ENCODE measurements around the gene BRINP2.

BRINP2 gene

DNA sequence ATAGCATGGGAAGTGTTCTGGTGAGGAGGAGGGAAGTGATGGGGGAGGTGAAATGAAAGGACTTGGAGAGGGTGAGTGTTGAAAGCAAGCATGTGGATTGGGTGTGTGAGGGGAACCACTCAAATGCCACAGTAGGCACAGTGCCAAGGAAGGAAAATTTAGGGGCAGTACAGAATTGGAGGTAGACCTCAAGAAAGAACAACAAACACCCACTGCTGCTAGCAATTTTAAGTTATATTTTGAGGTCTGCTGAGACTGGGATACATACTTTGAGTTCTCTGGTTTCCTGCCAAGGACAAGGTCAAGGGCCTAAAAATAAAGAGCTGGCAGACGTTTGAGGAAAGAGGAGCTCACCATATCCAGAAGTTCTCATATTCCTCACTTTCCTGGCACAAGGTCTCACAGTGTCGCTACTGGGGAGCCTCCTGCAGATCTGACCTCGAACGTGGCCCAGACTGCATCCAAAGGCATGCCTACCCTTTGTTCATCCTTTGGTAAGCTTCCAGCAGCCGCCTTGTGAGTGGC, 104.0 kb downstream of the BRINP2 start:
- DNase-seq (ENCODE audit: low read depth in 2 of 2) = no peak

- no peak for DNase-seq (ENCODE audit: low read depth in 2 of 2)
These were observed 105.0 kb downstream of the BRINP2 start for GRCh38 chr1:177275736-177276135.

DNA sequence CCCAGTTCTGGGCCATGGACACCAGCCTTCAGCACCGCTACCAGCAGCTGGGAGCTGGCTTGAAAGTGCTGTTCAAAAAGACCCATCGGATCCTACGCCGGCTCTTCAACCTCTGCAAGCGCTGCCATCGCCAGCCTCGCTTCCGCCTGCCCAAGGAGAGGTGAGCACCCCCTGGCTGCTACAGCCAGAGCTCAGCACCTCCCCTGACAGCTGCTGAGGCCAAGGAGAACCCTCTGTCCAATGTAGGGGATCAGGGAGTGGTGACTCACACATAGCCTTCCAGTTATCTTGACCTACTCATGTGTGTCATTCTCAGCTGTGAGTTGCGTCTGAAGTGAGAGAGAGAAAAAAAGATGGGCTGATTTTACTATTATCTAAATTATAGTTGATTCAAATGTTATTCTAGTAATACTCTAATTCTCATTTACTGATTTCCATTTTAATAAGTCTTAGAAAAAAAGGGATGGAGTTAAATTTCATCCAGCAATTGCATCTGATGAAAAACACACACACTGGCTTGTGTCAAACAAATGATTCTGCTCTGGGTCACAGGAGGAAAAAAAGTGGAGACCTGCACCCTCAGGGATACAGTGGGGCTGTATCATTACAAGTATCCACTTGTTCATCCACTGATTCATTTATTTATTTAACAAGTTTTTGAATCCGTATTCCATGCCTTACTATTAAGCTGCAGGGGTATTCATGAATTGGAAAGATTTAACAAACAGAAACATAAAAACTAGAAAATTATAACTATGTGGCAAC, 108.0 kb downstream of the BRINP2 start:
- DNase-seq (ENCODE audit: low read depth in 2 of 2) = no peak

DNA sequence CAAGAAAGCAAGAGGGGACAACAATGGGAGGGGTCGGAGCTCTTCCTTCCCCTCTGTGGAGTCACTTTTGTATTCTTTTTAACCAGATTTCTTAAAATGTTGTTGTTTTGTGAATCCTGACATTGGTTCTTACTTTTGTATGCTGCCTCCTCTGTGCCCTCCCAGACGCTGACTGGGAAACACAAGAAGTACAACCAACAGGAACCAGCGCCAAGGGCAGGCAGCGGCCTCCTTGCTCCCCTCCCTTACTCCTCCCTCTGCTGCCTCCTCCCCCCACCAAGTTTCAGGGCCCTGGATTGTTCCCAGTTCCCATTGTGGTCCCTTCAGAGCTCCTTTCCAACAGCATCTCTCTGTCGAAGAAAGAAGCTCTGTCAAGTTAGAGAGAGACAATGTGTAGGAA, 111.1 kb downstream of the BRINP2 start:
- no peak for DNase-seq (ENCODE audit: low read depth in 2 of 2)

DNA sequence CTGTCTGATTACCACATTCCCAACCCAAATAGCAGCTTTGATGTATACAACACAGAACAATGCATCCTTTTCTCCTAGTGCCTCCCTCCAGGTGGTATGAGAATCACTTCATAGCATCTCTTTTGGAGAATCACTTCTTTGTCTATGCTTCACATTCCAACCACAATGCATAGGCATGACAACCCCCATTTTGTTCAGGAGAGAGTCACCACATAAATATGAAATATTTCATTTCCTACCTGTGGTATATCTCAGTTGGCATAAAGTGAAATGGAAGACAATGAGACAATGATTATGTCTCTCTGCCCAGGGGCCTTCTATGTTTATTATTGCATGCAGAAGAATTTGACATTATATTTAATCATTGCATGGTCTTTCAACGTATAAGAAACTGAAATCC, 112.2 kb downstream of the BRINP2 start:
- no peak for DNase-seq (ENCODE audit: low read depth in 2 of 2)

GRCh38 chr1:177283380-177283779, 112.6 kb downstream of the BRINP2 start:
- DNase-seq (ENCODE audit: low read depth in 2 of 2) = no peak

DNA sequence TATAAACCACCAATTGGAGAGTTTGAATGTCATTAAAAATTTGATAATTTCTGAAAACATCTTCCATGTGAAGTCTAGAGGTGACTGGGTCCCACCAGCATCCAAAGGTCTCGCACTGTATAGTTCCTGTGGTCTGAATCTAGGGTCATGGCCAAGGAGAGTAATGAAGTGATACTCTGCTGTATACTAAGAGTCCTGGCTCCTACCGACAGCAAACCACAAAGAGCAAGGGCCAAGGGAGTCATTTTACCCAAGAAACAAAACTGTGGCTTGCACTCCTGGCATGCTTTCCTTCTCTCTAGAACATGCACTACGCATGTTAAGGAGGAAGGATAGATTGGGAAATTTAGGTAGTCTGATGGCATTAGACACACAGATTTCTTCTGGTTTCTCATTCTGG, 115.6 kb downstream of the BRINP2 start:
- DNase-seq (ENCODE audit: low read depth in 2 of 2) = no peak

DNA sequence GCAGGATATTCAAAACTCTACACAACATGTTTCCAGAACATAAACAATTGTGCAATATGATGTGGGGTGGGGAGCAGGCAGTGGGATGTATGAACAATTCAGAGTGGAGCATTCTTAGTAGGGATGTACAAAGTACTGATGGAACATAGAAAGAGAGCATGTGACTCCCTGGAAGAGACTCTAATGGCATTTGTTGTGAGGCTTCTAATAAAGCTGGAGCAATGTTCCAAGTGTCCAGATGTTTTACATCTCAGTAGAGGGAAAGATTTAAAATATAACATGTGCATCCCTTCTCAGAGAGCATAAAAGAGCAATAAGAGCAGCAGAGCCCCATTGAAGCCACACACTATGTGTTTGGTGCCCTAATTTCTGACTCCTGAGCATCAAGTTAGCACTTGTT, 116.5 kb downstream of the BRINP2 start:
- no peak for DNase-seq (ENCODE audit: low read depth in 2 of 2)

DNA sequence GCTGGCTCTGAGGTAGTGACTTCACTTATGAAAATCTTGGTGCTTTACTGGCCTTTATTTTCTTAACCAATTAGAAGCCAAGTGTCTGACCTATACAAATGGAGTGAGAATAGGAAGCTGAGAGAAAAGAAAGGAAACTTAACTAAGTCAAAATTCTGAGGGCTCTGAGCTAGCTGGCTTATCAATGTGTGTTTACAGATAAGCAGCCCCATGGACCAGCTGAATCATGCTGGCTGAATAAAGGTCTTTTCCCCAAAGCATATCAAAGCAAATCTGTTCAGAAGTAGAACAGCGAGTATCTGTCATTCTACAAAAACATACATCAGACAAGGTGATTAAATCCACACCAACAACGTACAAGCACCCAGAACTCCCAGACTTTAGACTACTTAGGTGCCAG, 117.2 kb downstream of the BRINP2 start:
- DNase-seq (ENCODE audit: low read depth in 2 of 2) = no peak

DNA sequence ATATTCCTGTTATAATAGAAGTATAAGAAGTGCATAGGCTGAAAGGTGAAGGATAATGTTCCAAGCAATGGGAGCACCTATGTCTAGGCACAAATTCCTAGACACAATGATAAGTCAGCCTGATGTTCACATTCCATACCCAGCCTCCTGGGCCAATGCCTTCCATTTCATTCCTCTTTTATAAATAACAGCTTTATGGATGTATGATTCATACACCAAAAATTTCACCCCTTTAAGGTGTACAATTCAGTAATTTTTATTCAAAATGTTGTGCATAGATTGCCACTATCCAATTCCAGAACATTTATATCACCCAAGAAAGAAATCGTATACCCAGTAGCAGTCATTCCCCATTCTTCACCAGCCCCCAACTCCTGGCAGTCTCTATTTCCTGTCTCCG, 118.8 kb downstream of the BRINP2 start:
- no peak for DNase-seq (ENCODE audit: low read depth in 2 of 2)

- DNase-seq (ENCODE audit: low read depth in 2 of 2) = no peak
These were observed 129.7 kb downstream of the BRINP2 start for GRCh38 chr1:177300431-177300830.

DNA sequence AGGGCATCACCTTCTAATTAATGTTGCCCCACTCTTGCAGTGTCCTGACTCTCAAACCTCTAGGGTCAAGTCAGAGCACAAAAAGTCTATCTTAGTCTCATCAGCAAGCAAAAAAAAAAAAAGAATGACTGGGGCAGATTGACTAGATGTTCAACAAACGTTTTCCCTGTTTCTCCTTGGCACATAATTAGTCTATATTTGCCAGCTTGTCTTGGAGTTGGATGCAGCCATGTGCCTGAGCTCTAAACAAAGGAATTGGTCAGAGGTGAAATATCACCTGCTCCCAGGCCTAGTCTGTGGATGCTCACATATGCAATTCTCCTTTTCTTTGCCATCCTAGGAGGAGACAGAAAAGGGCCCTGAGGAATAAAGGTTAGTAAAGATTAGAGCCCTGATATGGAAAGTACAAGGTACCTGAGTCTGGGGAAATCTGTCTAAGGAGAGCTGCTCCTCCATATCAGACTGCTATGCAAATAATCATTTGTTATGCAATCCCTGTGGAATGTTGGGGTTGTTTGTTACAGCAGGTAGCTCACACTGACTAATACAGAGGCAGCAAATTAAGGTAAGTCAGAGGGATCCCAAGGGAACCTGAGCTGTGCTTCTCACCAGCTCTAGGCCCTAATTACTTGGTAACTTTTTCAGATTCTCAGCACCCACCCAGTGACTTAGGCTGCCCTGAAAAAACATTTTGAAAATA, 130.8 kb downstream of the BRINP2 start:
- no peak for DNase-seq (ENCODE audit: low read depth in 2 of 2)

- no peak for DNase-seq (ENCODE audit: low read depth in 2 of 2)
These were observed 131.7 kb downstream of the BRINP2 start for GRCh38 chr1:177302357-177303044.

DNA sequence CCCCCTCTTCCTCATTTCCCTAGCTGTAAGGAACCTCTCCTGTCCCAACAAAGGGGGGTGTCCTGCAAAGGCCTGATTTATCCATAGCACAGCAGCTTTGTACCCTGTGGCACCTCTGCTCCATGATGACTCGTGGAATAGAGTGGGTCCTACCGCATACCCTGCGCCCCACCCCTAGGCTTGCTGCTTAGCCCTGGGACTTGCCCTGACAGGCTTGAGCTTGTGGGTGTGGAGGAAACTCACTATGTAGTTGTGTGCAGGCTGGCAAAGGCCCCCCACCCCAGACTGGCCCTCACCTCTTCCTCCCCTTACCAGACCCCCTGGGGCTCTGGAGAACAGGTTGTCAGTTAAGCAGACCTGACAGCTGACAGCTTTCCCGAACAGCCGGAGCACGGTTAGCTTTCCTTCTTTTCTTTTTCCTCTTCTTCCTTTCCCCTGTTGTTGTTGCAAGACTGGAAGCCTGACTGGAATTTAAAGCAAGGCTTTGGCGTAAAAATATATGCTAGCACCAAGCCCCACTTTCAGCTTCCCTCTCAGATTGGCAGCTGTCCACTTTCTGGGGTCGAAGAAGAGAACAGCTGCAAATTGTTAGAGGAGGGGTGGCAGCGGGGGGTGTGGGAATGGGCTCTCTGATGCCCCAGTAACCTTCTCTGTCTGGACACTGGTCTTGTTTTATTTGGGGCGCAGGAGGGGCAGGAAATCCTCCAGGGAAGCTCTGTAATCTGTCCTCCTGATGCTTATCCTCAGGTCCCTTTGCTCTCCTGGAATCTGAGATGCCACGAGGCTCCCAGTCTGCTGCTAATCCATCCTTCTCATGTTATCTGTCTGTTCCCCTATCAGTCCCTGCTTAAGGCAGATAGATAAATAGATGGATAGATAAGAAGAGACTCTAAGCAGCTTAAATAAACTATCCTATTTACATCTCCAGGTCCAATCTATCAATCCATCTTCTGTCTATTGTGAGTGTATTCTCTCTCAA, 134.6 kb downstream of the BRINP2 start:
- DNase-seq (ENCODE audit: low read depth in 2 of 2) = no peak

GRCh38 chr1:177306019-177306415, 135.3 kb downstream of the BRINP2 start:
- DNase-seq (ENCODE audit: low read depth in 2 of 2) = no peak

DNA sequence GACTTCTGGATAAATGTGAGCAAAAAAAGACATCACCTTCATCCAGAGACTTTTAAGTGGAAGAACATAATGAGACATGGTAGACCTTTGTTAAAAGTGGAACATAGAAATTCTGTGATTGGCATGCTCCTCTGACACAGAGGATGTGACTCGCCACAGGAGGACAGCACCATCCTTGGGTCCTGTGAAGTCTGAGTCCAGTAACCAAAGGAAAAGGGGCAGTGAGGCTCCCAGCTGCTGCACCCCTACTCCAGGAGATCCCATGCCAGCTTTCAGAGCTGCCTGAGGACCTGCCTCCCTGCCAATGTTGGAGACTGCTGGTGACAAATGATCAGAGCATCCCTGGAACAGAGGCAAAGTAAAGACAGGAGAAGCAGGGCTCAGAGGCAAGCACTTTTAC, 136.2 kb downstream of the BRINP2 start:
- no peak for DNase-seq (ENCODE audit: low read depth in 2 of 2)

DNA sequence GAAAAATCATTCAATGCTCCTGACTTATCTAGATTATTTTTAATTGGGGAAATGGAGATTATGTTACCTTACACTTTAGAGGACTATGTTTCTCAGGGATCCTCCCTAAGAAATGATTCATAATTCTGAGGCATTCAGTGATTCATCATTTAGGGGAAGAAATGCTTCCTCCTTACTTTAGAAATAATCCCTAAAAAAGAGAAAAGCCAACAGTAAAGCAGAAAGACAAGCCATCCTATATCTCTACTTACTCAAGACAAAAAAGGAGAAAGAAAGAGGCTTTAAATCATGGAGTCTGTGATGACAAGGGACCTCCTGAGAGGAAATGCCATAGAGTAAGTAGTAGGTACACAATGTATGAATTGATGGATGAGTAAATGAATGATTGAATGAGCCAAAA, 137.0 kb downstream of the BRINP2 start:
- DNase-seq (ENCODE audit: low read depth in 2 of 2) = no peak

GRCh38 chr1:177309880-177310279, 139.1 kb downstream of the BRINP2 start:
- DNase-seq (ENCODE audit: low read depth in 2 of 2) = no peak

- DNase-seq (ENCODE audit: low read depth in 2 of 2) = no peak
These were observed 139.6 kb downstream of the BRINP2 start for GRCh38 chr1:177310326-177310725.

DNA sequence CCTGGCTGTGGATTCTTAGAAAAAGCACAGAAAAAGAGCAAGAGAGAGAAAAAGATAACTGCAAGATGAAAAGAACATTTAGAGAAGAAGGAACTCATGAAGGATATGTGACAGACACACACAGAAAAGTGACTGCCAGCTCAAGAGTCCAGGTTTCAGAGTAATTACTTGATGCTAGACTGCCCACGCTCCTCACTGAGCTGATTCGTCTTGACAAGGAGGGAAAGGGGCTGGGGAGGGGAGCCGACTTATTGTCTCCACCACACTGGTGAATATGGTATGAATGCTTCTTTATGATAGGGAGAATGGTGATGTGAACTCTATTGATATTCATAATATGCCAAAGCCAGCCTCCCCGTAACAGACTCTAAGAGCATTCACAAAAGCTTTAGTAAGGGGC, 140.4 kb downstream of the BRINP2 start:
- DNase-seq (ENCODE audit: low read depth in 2 of 2) = no peak

DNA sequence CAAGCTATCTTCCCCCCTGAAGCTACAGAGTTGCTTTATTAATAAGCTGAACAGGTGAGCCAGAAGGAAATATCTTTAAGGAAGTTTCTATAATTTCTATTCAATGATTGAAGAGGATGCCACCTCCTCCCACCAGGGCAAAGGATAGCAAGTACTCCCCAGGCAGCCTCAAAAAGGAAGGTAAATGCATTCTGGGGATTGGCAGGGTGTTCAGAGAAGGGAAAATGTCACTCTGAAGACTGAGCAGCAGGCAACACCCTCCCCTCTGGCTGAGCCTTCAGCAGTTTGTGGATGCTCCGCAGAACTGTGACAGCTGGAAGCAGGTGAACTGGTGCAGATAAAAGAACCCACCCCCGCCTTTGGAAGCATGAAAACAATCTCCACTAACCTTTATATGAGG, 140.8 kb downstream of the BRINP2 start:
- no peak for DNase-seq (ENCODE audit: low read depth in 2 of 2)

- no peak for DNase-seq (ENCODE audit: low read depth in 2 of 2)
These were observed 144.5 kb downstream of the BRINP2 start for GRCh38 chr1:177315261-177315660.

All from activated CD4-positive, alpha-beta T cell treated with anti-CD3 and anti-CD28 coated beads for 24 hours (primary cell).